BJ (cell line): ENCODE data around the gene CDC25B. TPM values are rescaled to one million over a fixed set of nuclear protein-coding genes. Genes with fewer than 3 reads are reported as not detected.

Experiments
- CTCF ChIA-PET: fragments of 350-600 bp; formaldehyde crosslinking; extraction: SDS; loops from one replicate; lab custom pipeline; 2021; ENCODE audit warnings: antibody characterized with exemption, inconsistent platforms; lab: Yijun Ruan, JAX
- POLR2A ChIA-PET: fragments of 300-600 bp; sonication (Branson Sonifier 250); formaldehyde crosslinking; extraction: SDS; loops from one replicate; lab custom pipeline; 2021; ENCODE audit warnings: antibody characterized with exemption; lab: Charles Lee
- DNase-seq: peaks from one replicate; pipeline ENCODE4 v3.0.0-alpha.2; 2011; ENCODE audit warnings: low read depth
- H3K27me3 ChIP-seq: 2 replicates; pipeline ENCODE4 v1.6.0; 2011; ENCODE audit warnings: low read length; ENCODE audit not compliant: control insufficient read depth, insufficient read depth
- H3K36me3 ChIP-seq: 2 replicates; pipeline ENCODE4 v1.5.1; 2011; ENCODE audit warnings: low read length; ENCODE audit not compliant: control insufficient read depth, insufficient read depth
- H3K4me3 ChIP-seq: 2 replicates; pipeline ENCODE4 v1.5.1; 2011; ENCODE audit warnings: low read depth, mild to moderate bottlenecking, control low read depth, low read length
- polyA plus RNA-seq: library from polyadenylated mRNA; depleted of rRNA; stranded (reverse); fragments of >200 nt; gene quantifications from 2 replicates; pipeline ENCODE4 v1.2.3, GENCODE V29; 2011
- TF ChIP-seq, protein P1 (sequence below): IDR thresholded peaks from 2 replicates; pipeline ENCODE4 v1.5.1; 2011; ENCODE audit warnings: low read depth, mild to moderate bottlenecking, control low read depth, inconsistent platforms, low read length, moderate library complexity; ENCODE audit not compliant: insufficient read depth

Gene CDC25B
- polyA plus RNA-seq, 1 experiment: 68.1 TPM

DNA sequence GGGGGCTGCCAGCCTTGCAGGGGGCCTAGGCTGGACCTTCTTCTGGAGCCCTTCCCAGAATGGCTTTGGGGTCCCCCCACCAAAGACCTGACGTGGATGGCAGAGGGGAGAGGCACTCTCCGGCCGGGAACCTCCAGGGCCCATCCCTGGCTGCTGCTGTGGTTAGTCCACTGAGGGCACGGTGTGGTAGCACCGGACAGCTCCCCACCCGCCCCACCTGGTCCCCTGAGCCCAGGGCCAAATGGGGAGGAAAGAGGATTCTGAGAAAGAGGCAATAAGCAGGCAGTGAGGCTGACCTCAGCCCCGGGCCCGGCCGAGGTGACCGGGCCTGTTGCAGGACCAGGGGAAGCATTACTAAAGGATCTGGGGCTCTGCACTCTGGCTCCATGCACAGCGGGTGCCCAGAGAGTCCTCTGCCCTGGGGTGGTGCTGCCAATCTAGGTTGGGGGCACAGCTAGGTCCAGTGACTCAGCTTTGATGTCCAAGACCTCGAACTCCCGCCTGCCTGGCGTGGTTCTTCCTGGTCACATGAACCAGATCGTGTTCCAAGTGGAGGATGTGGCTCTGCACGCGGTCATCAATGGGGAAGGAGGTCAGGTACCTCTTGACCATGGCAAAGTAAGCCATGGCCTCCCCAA lies 11.8 kb upstream of the CDC25B start:
- Histone ChIP-seq H3K27me3 (no peaks in the 10 kb centered on the region), H3K36me3 (peaks cover 4% of the 10 kb centered on the region; the same call in 1 of the 2 replicates), H3K4me3 (no peak overlapping the region)
- no peak for DNase-seq
- ChIA-PET POLR2A (no interaction called here), CTCF (interaction anchor here (0.8 to 12.0 kb wide), 7 partner anchors 16 to 107 kb away, joined by 3 to 248 read pairs (median 5); partner anchors contain the start of genes ADISSP and AP5S1)
- TF ChIP-seq, protein P1, sequence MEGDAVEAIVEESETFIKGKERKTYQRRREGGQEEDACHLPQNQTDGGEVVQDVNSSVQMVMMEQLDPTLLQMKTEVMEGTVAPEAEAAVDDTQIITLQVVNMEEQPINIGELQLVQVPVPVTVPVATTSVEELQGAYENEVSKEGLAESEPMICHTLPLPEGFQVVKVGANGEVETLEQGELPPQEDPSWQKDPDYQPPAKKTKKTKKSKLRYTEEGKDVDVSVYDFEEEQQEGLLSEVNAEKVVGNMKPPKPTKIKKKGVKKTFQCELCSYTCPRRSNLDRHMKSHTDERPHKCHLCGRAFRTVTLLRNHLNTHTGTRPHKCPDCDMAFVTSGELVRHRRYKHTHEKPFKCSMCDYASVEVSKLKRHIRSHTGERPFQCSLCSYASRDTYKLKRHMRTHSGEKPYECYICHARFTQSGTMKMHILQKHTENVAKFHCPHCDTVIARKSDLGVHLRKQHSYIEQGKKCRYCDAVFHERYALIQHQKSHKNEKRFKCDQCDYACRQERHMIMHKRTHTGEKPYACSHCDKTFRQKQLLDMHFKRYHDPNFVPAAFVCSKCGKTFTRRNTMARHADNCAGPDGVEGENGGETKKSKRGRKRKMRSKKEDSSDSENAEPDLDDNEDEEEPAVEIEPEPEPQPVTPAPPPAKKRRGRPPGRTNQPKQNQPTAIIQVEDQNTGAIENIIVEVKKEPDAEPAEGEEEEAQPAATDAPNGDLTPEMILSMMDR: no peak

DNA sequence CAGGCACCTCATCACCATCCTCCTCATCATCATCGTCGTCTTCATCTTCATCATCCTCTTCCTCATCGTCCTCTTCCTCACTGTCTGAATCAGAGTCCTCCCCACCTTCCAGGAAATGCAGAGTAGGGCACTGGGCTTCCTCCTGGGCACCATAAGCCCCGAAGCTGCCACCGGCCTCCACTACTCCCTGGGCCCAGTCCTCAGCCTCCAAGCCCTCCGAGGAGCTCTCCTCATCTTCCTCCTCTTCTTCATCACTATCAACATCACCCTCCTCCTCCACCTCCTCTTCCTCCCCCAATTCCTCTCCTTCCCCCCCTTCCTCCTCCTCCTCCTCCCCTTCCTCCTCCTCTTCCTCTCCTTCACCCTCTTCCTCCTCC lies 11.3 kb upstream of the CDC25B start:
- ChIA-PET POLR2A (no interaction called here), CTCF (interaction anchor here (0.8 to 12.0 kb wide), 9 partner anchors 17 to 108 kb away, joined by 3 to 248 read pairs (median 5); partner anchors contain the start of genes ADISSP and AP5S1)
- Histone ChIP-seq H3K27me3 (no peaks in the 10 kb centered on the region), H3K4me3 (peak overlapping the region; percentile 71), H3K36me3 (peaks cover 4% of the 10 kb centered on the region; the same call in 1 of the 2 replicates)
- TF ChIP-seq, protein P1: no peak
- no peak for DNase-seq

DNA sequence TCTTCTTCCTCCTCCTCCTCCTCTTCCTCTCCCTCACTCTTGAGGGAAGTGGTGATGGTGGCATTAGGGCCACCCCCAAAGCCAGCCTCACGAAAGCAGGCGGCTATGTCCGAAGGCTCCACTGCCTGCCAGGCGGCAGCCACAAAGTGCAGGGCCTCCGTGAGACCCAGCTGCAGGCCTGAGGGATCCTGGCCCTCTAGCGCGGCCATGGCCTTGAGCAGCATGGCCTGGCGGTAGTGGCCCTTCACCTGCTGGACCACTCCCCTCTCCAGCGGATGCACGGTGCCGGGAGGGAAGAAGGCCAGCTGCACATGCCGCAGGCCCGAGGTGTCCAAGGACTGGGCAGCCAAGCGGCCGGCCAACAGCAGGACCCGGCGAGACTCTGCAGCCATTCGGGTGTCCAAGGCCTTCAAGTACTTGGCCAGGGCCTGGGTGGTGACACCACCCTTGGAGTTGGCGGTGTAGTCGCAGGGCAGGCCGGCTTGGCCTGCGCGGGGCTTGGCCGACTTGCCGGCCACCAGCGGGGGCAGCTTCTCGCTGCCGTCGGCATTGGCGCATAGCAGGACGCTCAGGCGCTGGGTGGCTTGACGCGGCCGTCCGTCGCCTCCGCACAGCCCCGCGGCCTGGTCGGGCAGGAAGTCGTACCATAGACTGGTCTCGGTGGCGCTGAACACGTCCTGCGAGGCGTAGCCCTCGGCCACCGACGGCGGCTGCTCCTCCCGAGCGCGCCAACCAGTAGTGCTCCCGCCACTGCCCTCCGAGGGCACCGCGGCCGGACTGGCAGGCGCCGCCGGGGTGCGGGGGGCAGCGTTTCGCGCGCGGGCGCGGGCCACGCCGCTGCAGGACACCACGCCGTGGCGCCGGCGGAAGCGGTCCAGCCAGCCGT lies 10.6 kb upstream of the CDC25B start:
- no peaks in the 10 kb centered on the region for H3K27me3 ChIP-seq
- POLR2A ChIA-PET: no interaction called here
- CTCF ChIA-PET: interaction anchor here (0.8 to 12.0 kb wide), 13 partner anchors 17 to 109 kb away, joined by 3 to 248 read pairs (median 5); partner anchors contain the start of genes ADISSP and AP5S1
- H3K36me3 ChIP-seq: peaks cover 4% of the 10 kb centered on the region; the same call in 1 of the 2 replicates
- H3K4me3 ChIP-seq: peak overlapping the region; percentile 71
- no peak for DNase-seq
- TF ChIP-seq, protein P1: no peak

DNA sequence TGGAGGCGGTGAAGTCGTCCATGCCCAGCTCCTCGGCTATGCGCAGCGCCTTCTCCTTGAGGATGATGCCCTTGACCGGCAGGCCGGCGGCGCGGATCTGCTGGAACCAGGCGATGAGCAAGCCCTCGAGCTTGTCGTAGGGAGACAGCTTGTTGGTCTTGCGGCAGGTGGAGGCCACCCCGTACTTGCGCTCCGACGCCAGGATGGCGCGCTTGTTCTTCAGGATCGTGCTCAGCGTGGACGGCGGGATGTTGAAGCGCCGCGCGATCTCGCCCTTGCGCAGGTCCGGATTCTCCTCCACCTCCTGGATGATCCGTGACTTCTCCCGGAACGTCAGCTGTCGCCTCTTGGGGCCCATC lies 10.0 kb upstream of the CDC25B start:
- no peaks in the 10 kb centered on the region for H3K27me3 ChIP-seq
- DNase-seq: no peak
- H3K36me3 ChIP-seq: peaks cover 4% of the 10 kb centered on the region; the same call in 1 of the 2 replicates
- CTCF ChIA-PET: interaction anchor here (0.6 to 12.0 kb wide), 21 partner anchors 9 to 299 kb away, joined by 3 to 248 read pairs (median 5); partner anchors contain the start of genes ADISSP, AP5S1 and CDC25B
- TF ChIP-seq, protein P1: no peak
- peak overlapping the region; percentile 71 for H3K4me3 ChIP-seq
- POLR2A ChIA-PET: interaction anchor here (1.6 kb wide), 1 partner anchor 34 kb away, joined by 4 read pairs; the partner anchor contains the start of gene AP5S1
